ENCODE results near the gene ENOX1.
"Not testable (repeated sequence)": the region's sequence is repeated elsewhere in the genome, so short reads cannot be mapped to it uniquely, and the experiment has no call there.

The ENOX1 gene

GRCh38 chr13:43431841-43432240 lies 354.9 kb downstream of the ENOX1 start:
- no peak for DNase-seq (ENCODE audit: low read depth)

GRCh38 chr13:43431290-43431716 lies 355.5 kb downstream of the ENOX1 start:
- DNase-seq (ENCODE audit: low read depth), result no peak

- DNase-seq (ENCODE audit: low read depth), result no peak
Observed at GRCh38 chr13:43428545-43429296, 358.1 kb downstream of the ENOX1 start.

- no peak for DNase-seq (ENCODE audit: low read depth)
Observed at GRCh38 chr13:43426355-43426754, 360.4 kb downstream of the ENOX1 start.

- no peak for DNase-seq (ENCODE audit: low read depth)
Observed at GRCh38 chr13:43425234-43425633, 361.5 kb downstream of the ENOX1 start.

- no peak for DNase-seq (ENCODE audit: low read depth)
Observed at GRCh38 chr13:43424412-43424811, 362.4 kb downstream of the ENOX1 start.

GRCh38 chr13:43422116-43422515 lies 364.7 kb downstream of the ENOX1 start:
- no peak for DNase-seq (ENCODE audit: low read depth)

- DNase-seq (ENCODE audit: low read depth), result not testable (repeated sequence)
Observed at GRCh38 chr13:43416842-43417241, 369.9 kb downstream of the ENOX1 start.

- not testable (repeated sequence) for DNase-seq (ENCODE audit: low read depth)
Observed at GRCh38 chr13:43416408-43416807, 370.4 kb downstream of the ENOX1 start.

- not testable (repeated sequence) for DNase-seq (ENCODE audit: low read depth)
Observed at GRCh38 chr13:43415903-43416391, 370.8 kb downstream of the ENOX1 start.

- no peak for DNase-seq (ENCODE audit: low read depth)
Observed at GRCh38 chr13:43414111-43414510, 372.7 kb downstream of the ENOX1 start.

- DNase-seq (ENCODE audit: low read depth), result peak; percentile 24
Observed at GRCh38 chr13:43411741-43412140, 375.0 kb downstream of the ENOX1 start.

- no peak for DNase-seq (ENCODE audit: low read depth)
Observed at GRCh38 chr13:43411211-43411610, 375.6 kb downstream of the ENOX1 start.

GRCh38 chr13:43408274-43408673 lies 378.5 kb downstream of the ENOX1 start:
- DNase-seq (ENCODE audit: low read depth), result peak; percentile 20

GRCh38 chr13:43407023-43407581 lies 379.7 kb downstream of the ENOX1 start:
- DNase-seq (ENCODE audit: low read depth), result no peak

- peak; percentile 96 for DNase-seq (ENCODE audit: low read depth)
Observed at GRCh38 chr13:43405457-43405856, 381.3 kb downstream of the ENOX1 start.

GRCh38 chr13:43402380-43402779 lies 384.4 kb downstream of the ENOX1 start:
- no peak for DNase-seq (ENCODE audit: low read depth)

- DNase-seq (ENCODE audit: low read depth), result no peak
Observed at GRCh38 chr13:43401361-43401760, 385.4 kb downstream of the ENOX1 start.

GRCh38 chr13:43397111-43397510 lies 389.7 kb downstream of the ENOX1 start:
- DNase-seq (ENCODE audit: low read depth), result peak; percentile 75

GRCh38 chr13:43391036-43391435 lies 395.7 kb downstream of the ENOX1 start:
- DNase-seq (ENCODE audit: low read depth), result no peak

- no peak for DNase-seq (ENCODE audit: low read depth)
Observed at GRCh38 chr13:43390619-43391018, 396.2 kb downstream of the ENOX1 start.

GRCh38 chr13:43389983-43390382 lies 396.8 kb downstream of the ENOX1 start:
- DNase-seq (ENCODE audit: low read depth), result peak; percentile 35

- peak; percentile 67 for DNase-seq (ENCODE audit: low read depth)
Observed at GRCh38 chr13:43389573-43389972, 397.2 kb downstream of the ENOX1 start.
